Retinal pigment epithelial cell (primary cell): ENCODE results near the gene UNC13C.

Source experiments
- DNase-seq: peaks from one replicate; pipeline ENCODE4 v3.0.0-alpha.2; 2010; ENCODE audit warnings: low read depth
- H3K4me3 ChIP-seq: 2 replicates; pipeline ENCODE4 v1.5.1; 2011; ENCODE audit warnings: mild to moderate bottlenecking, low read length, control low read depth, moderate library complexity
- CTCF ChIP-seq: conservative IDR thresholded peaks from 2 replicates; pipeline ENCODE4 v1.5.1; 2011; ENCODE audit warnings: low read depth, low read length, control low read depth, inconsistent platforms

UNC13C gene

GRCh38 chr15:54482251-54482650 is 504.0 kb downstream of the UNC13C start:
- no peak for TF ChIP-seq CTCF
- no peak overlapping the region for H3K4me3 ChIP-seq

GRCh38 chr15:54500330-54500729 is 522.1 kb downstream of the UNC13C start:
- TF ChIP-seq CTCF: no peak
- no peak overlapping the region for H3K4me3 ChIP-seq
- no peak for DNase-seq

More at GRCh38 chr15:54482251-54482650, 504.0 kb downstream of the UNC13C start:
- DNase-seq: no peak

GRCh38 chr15:54502416-54503075 is 524.3 kb downstream of the UNC13C start:
- no peak for TF ChIP-seq CTCF
- no peak overlapping the region for H3K4me3 ChIP-seq
- no peak for DNase-seq

GRCh38 chr15:54504695-54505094 is 526.5 kb downstream of the UNC13C start:
- no peak for DNase-seq
- no peak for TF ChIP-seq CTCF

GRCh38 chr15:54506977-54507524 is 528.8 kb downstream of the UNC13C start:
- DNase-seq: no peak
- no peak for TF ChIP-seq CTCF
- no peak overlapping the region for H3K4me3 ChIP-seq

More at GRCh38 chr15:54504695-54505094, 526.5 kb downstream of the UNC13C start:
- no peak overlapping the region for H3K4me3 ChIP-seq

- H3K4me3 ChIP-seq: no peak overlapping the region
- DNase-seq: no peak
- no peak for TF ChIP-seq CTCF
These were observed 536.4 kb downstream of the UNC13C start for GRCh38 chr15:54514601-54515000.
